H1 (cell line): ENCODE results near the gene STARD3. TPM values are rescaled to one million over a fixed set of nuclear protein-coding genes. Genes with fewer than 3 reads are reported as not detected.

Experiments
- CTCF ChIA-PET: fragments of 300-600 bp; sonication (Branson Sonifier 250); formaldehyde crosslinking; loops from one replicate; lab custom pipeline; 2021; ENCODE audit not compliant: partially characterized antibody; lab: Charles Lee
- POLR2A ChIA-PET: fragments of 300-600 bp; sonication (Branson Sonifier 250); formaldehyde crosslinking; loops from one replicate; lab custom pipeline; 2021; ENCODE audit warnings: inconsistent platforms; ENCODE audit not compliant: partially characterized antibody; lab: Charles Lee
- DNase-seq, 2 experiments: peaks; one replicate each; pipeline versions ENCODE4 v3.0.0 to v3.0.0-alpha.2; 2010 to 2022; ENCODE audit warnings: low spot score in 2 of 2, low read depth in 1 of 2, mixed read lengths in 1 of 2
- FAIRE-seq: peaks from 2 replicates; lab custom pipeline; 2011; peaks lifted over from hg19 to GRCh38; lab: Jason Lieb, UNC
- H2AFZ ChIP-seq: 2 replicates; pipeline ENCODE4 v1.8.1; 2012; ENCODE audit warnings: low read length, inconsistent platforms
- H2AK5ac ChIP-seq: 2 replicates; pipeline ENCODE4 v1.6.1; 2013; ENCODE audit warnings: low read depth, low read length
- H2BK120ac ChIP-seq: replicated peaks from 2 replicates; pipeline ENCODE3; 2013; ENCODE audit warnings: low read depth, low read length, inconsistent platforms
- H2BK12ac ChIP-seq: 2 replicates; pipeline ENCODE4 v1.6.1; 2013; ENCODE audit warnings: low read depth, low read length
- H2BK15ac ChIP-seq: 2 replicates; pipeline ENCODE4 v1.6.1; 2013; ENCODE audit warnings: low read length
- H2BK20ac ChIP-seq: 2 replicates; pipeline ENCODE4 v1.6.1; 2013; ENCODE audit warnings: low read length
- H2BK5ac ChIP-seq: 2 replicates; pipeline ENCODE4 v1.6.1; 2013; ENCODE audit warnings: low read depth, low read length
- H3K14ac ChIP-seq: 2 replicates; pipeline ENCODE4 v1.6.1; 2013; ENCODE audit warnings: inconsistent platforms; ENCODE audit not compliant: insufficient read length
- H3K18ac ChIP-seq: 2 replicates; pipeline ENCODE4 v1.6.1; 2013; ENCODE audit warnings: low read length; ENCODE audit errors: extremely low read depth
- H3K23ac ChIP-seq: 2 replicates; pipeline ENCODE4 v1.6.1; 2013; ENCODE audit warnings: inconsistent platforms; ENCODE audit not compliant: insufficient read length
- H3K23me2 ChIP-seq: 2 replicates; pipeline ENCODE4 v1.6.1; 2013; ENCODE audit warnings: low read depth, low read length
- H3K27ac ChIP-seq: 2 replicates; pipeline ENCODE4 v1.6.1; 2011; ENCODE audit warnings: low read depth, low read length, inconsistent platforms
- H3K27me3 ChIP-seq, 4 experiments: replicated peaks in 1 of 4; 1 replicate in 1 of 4; 2 replicates in 3 of 4; pipeline versions ENCODE4 v1.6.1 to v1.8.1; 2011 to 2013; ENCODE audit warnings: low read length in 3 of 4, mild to moderate bottlenecking in 3 of 4, inconsistent platforms in 2 of 4, mixed read lengths in 2 of 4, moderate library complexity in 1 of 4; ENCODE audit not compliant: control insufficient read depth in 3 of 4, insufficient read depth in 3 of 4; ENCODE audit errors: extremely low read depth in 1 of 4
- H3K36me3 ChIP-seq, 4 experiments: 2 replicates each; pipeline versions ENCODE4 v1.6.1 to v1.8.1; 2011 to 2013; ENCODE audit warnings: mild to moderate bottlenecking in 4 of 4, low read length in 3 of 4, moderate library complexity in 2 of 4, control low read depth in 1 of 4, inconsistent platforms in 1 of 4; ENCODE audit not compliant: insufficient read depth in 4 of 4, control insufficient read depth in 2 of 4
- H3K4ac ChIP-seq: replicated peaks from 2 replicates; pipeline ENCODE3; 2013; ENCODE audit warnings: low read length, low read depth, mixed read lengths, inconsistent platforms; ENCODE audit not compliant: insufficient read length
- H3K4me1 ChIP-seq, 4 experiments: replicated peaks in 1 of 4; 1 replicate in 1 of 4; 2 replicates in 3 of 4; pipeline versions ENCODE4 v1.6.1 to v1.8.1; 2011 to 2013; ENCODE audit warnings: low read length in 3 of 4, inconsistent platforms in 2 of 4, mixed read lengths in 1 of 4; ENCODE audit not compliant: insufficient read depth in 4 of 4, control insufficient read depth in 3 of 4
- H3K4me2 ChIP-seq, 2 experiments: 2 replicates each; pipeline versions ENCODE4 v1.6.1 to v1.8.1; 2011 to 2013; ENCODE audit warnings: low read depth in 2 of 2, low read length in 2 of 2, control low read depth in 1 of 2, inconsistent platforms in 1 of 2, mild to moderate bottlenecking in 1 of 2; ENCODE audit not compliant: insufficient read depth in 1 of 2
- H3K4me3 ChIP-seq, 4 experiments: fragments of 200-600, 300-600 bp in 1 of 4; sonication (generic), shearing (Covaris generic), sonication (Bioruptor Twin) in 1 of 4; 2 replicates each; pipeline versions ENCODE4 v1.5.1 to v1.8.1; 2011 to 2016; ENCODE audit warnings: low read length in 4 of 4, low read depth in 3 of 4, control low read depth in 2 of 4, inconsistent platforms in 2 of 4, mild to moderate bottlenecking in 2 of 4, mixed read lengths in 1 of 4, moderate library complexity in 1 of 4; ENCODE audit not compliant: insufficient read depth in 2 of 4; ENCODE audit errors: extremely low read depth in 1 of 4
- H3K56ac ChIP-seq: replicated peaks from 2 replicates; pipeline ENCODE3; 2013; ENCODE audit warnings: low read depth, mild to moderate bottlenecking, mixed read lengths, low read length, inconsistent platforms; ENCODE audit not compliant: insufficient read length
- H3K79me1 ChIP-seq: 2 replicates; pipeline ENCODE4 v1.6.1; 2013; ENCODE audit warnings: low read depth, low read length, control low read depth
- H3K79me2 ChIP-seq, 2 experiments: 2 replicates each; pipeline versions ENCODE4 v1.6.1 to v1.8.1; 2012 to 2013; ENCODE audit warnings: low read length in 2 of 2, mild to moderate bottlenecking in 2 of 2, inconsistent platforms in 1 of 2; ENCODE audit not compliant: insufficient read depth in 2 of 2, control insufficient read depth in 1 of 2
- H3K9ac ChIP-seq, 4 experiments: replicated peaks in 1 of 4; 1 replicate in 1 of 4; 2 replicates in 3 of 4; pipeline versions ENCODE4 v1.6.1 to v1.8.1; 2011 to 2013; ENCODE audit warnings: low read depth in 3 of 4, low read length in 3 of 4, control low read depth in 2 of 4, mild to moderate bottlenecking in 2 of 4, moderate library complexity in 2 of 4, inconsistent platforms in 1 of 4; ENCODE audit errors: extremely low read depth in 1 of 4
- H3K9me3 ChIP-seq, 2 experiments: 2 replicates each; pipeline versions ENCODE4 v1.6.1 to v1.8.1; 2012 to 2013; ENCODE audit warnings: mild to moderate bottlenecking in 2 of 2, moderate library complexity in 2 of 2, control low read depth in 1 of 2, inconsistent platforms in 1 of 2, low read depth in 1 of 2, low read length in 1 of 2, mixed read lengths in 1 of 2; ENCODE audit not compliant: insufficient read depth in 2 of 2
- H4K20me1 ChIP-seq, 2 experiments: replicated peaks in 1 of 2; 2 replicates each; pipeline versions ENCODE3 to v1.8.1; 2011 to 2013; ENCODE audit warnings: inconsistent platforms in 2 of 2, low read length in 2 of 2, mild to moderate bottlenecking in 1 of 2; ENCODE audit not compliant: insufficient read depth in 2 of 2, control insufficient read depth in 1 of 2
- H4K5ac ChIP-seq: 2 replicates; pipeline ENCODE4 v1.6.1; 2013; ENCODE audit warnings: low read length, low read depth, mixed read lengths, inconsistent platforms; ENCODE audit not compliant: insufficient read length
- H4K8ac ChIP-seq: 2 replicates; pipeline ENCODE4 v1.8.0; 2013; ENCODE audit warnings: mild to moderate bottlenecking, moderate library complexity, low read length, inconsistent platforms; ENCODE audit not compliant: insufficient read depth; ENCODE audit errors: extremely low read depth
- H4K91ac ChIP-seq: replicated peaks from 2 replicates; pipeline ENCODE3; 2013; ENCODE audit warnings: low read length, mixed read lengths, inconsistent platforms; ENCODE audit not compliant: insufficient read length
- RBBP5 ChIP-seq: IDR thresholded peaks from 2 replicates; pipeline ENCODE4 v1.7.1; 2012; ENCODE audit warnings: low read depth, mild to moderate bottlenecking, inconsistent platforms, low read length, moderate library complexity, borderline replicate concordance
- WGBS, 2 experiments: shearing (Covaris generic) in 1 of 2; methylation state at CpG; one replicate each; pipeline versions ENCODE4 v1.1.6 to v1.1.7; 2013 to 2015; ENCODE audit warnings: low lambda C conversion rate in 2 of 2, mixed read lengths in 2 of 2, inconsistent platforms in 1 of 2, low coverage in 1 of 2, missing lambda C conversion rate in 1 of 2; ENCODE audit not compliant: insufficient replicate concordance in 2 of 2, insufficient coverage in 1 of 2, insufficient read length in 1 of 2; ENCODE audit errors: extremely low coverage in 1 of 2, missing lambda C conversion rate in 1 of 2; 5-methylcytosine and 5-hydroxymethylcytosine counted together
- polyA plus RNA-seq, 7 experiments: library from polyadenylated mRNA; depleted of rRNA in 3 of 7; stranded (reverse) in 5 of 7; unstranded in 2 of 7; fragments of >200 nt in 5 of 7; fragments of 200-250 nt in 2 of 7; gene quantifications; 1 replicate in 5 of 7; 2 replicates in 1 of 7; 4 replicates in 1 of 7; pipeline versions ENCODE4 v1.2.1 to v1.2.3, GENCODE V29; 2011 to 2013; ENCODE audit warnings: missing spikeins in 2 of 7, mixed read lengths in 2 of 7
- total RNA-seq: library from RNA; stranded (reverse); fragmentation: NEBNext Ultra II Directional; extraction: Animal tissue kit (Norgen Biotek cat#: 25700); gene quantifications from 2 replicates; pipeline ENCODE4 v1.2.1, GENCODE V29; 2021

Gene STARD3
- total and polyA plus RNA-seq, 2 of the 8 experiments (the other 6 are each of a cell fraction or from before 2014, with no cell fraction given), result 47.6 to 80.3 TPM

- no peaks in the 10 kb centered on the region for H3K79me2 ChIP-seq
- H2BK5ac ChIP-seq, result no peak overlapping the region
- no peak overlapping the region for H2BK12ac ChIP-seq
- H4K91ac ChIP-seq, result no peak overlapping the region
- no peak overlapping the region for H3K4me3 ChIP-seq
- H3K23me2 ChIP-seq, result peaks cover 11% of the 10 kb centered on the region; the same call in 1 of the 2 replicates
- H2AFZ ChIP-seq, result no peak overlapping the region
- no peak overlapping the region for H3K4me2 ChIP-seq
- peaks cover 0 to 25% (median 6%) of the 10 kb centered on the region in 4 experiments; a peak in 4 of 7 replicates for H3K27me3 ChIP-seq
- H2BK20ac ChIP-seq, result no peak overlapping the region; the same call in 1 of the 2 replicates
- DNase-seq (no peak), FAIRE-seq (no peak)
- H3K9ac ChIP-seq, result peak overlapping the region in 1 of 4 experiments; percentile 6; a peak in 2 of 7 replicates
- no peak overlapping the region for H2BK120ac ChIP-seq
- H3K23ac ChIP-seq, result no peak overlapping the region
- no peak overlapping the region for H4K5ac ChIP-seq
- peaks cover 0 to 27% (median 19%) of the 10 kb centered on the region in 4 experiments; a peak in 6 of 7 replicates for H3K4me1 ChIP-seq
- H3K18ac ChIP-seq, result no peak overlapping the region
- H3K79me1 ChIP-seq, result no peaks in the 10 kb centered on the region
- H3K9me3 ChIP-seq, result no peaks in the 10 kb centered on the region
- peaks cover 0 to 2% of the 10 kb centered on the region in 2 experiments for H4K20me1 ChIP-seq
- WGBS, 2 experiments, result 78% methylated on average over 4 of the region's 4 CpGs; no CpG with 5 or more reads in 1 of the 2 experiments
- H3K36me3 ChIP-seq, result no peaks in the 10 kb centered on the region
- no peak overlapping the region for H3K14ac ChIP-seq
- H3K27ac ChIP-seq, result no peak overlapping the region
- H3K4ac ChIP-seq, result no peak overlapping the region
- ChIA-PET CTCF (interaction anchor here (0.7 to 52.4 kb wide), 21 partner anchors 11 to 641 kb away, joined by 3 to 1885 read pairs (median 5); partner anchors contain the start of genes ERBB2, MIEN1, PGAP3 and PPP1R1B), POLR2A (interaction anchor here (0.6 to 32.5 kb wide), 13 partner anchors 20 to 79 kb away, joined by 3 to 708 read pairs (median 4); partner anchors contain the start of genes ERBB2 and PGAP3)
- no peak overlapping the region for H3K56ac ChIP-seq
- H2BK15ac ChIP-seq, result no peak overlapping the region
- TF ChIP-seq RBBP5, result no peak
- H4K8ac ChIP-seq, result no peak overlapping the region
- H2AK5ac ChIP-seq, result peak overlapping the region; percentile 71; the same call in 1 of the 2 replicates
These were observed 33.8 kb downstream of the STARD3 start for GRCh38 chr17:39670746-39671145.
